HG03060 (cell line): ENCODE data around the gene ENTPD2.

ENCODE experiments used
- ATAC-seq: cut with Tn5 transposase; IDR thresholded peaks from one replicate; pipeline ENCODE4 v1.9.1; 2021; ENCODE audit warnings: low read depth, moderate number of reproducible peaks; ENCODE audit not compliant: unreplicated experiment

ENTPD2 gene

GRCh38 chr9:137019891-137020683 lies 33.8 kb downstream of the ENTPD2 start:
- no peak for ATAC-seq

- no peak for ATAC-seq
These were observed 34.9 kb downstream of the ENTPD2 start for GRCh38 chr9:137018761-137019559.

GRCh38 chr9:137017791-137018497 lies 35.9 kb downstream of the ENTPD2 start:
- no peak for ATAC-seq

GRCh38 chr9:137017071-137017470 lies 36.8 kb downstream of the ENTPD2 start:
- no peak for ATAC-seq

- ATAC-seq: no peak
These were observed 37.4 kb downstream of the ENTPD2 start for GRCh38 chr9:137016436-137016835.

GRCh38 chr9:137015976-137016375 lies 37.9 kb downstream of the ENTPD2 start:
- ATAC-seq: no peak

- ATAC-seq: no peak
These were observed 38.3 kb downstream of the ENTPD2 start for GRCh38 chr9:137015540-137015930.

- ATAC-seq: no peak
These were observed 38.9 kb downstream of the ENTPD2 start for GRCh38 chr9:137014776-137015539.

GRCh38 chr9:137014166-137014565 lies 39.7 kb downstream of the ENTPD2 start:
- ATAC-seq: no peak

GRCh38 chr9:137013571-137013940 lies 40.3 kb downstream of the ENTPD2 start:
- no peak for ATAC-seq

GRCh38 chr9:137012694-137013570 lies 40.9 kb downstream of the ENTPD2 start:
- no peak for ATAC-seq

- ATAC-seq: no peak
These were observed 41.8 kb downstream of the ENTPD2 start for GRCh38 chr9:137011907-137012675.

GRCh38 chr9:137011156-137011555 lies 42.7 kb downstream of the ENTPD2 start:
- ATAC-seq: no peak

GRCh38 chr9:137009938-137010732 lies 43.7 kb downstream of the ENTPD2 start:
- no peak for ATAC-seq

- ATAC-seq: no peak
These were observed 44.6 kb downstream of the ENTPD2 start for GRCh38 chr9:137009217-137009616.

- no peak for ATAC-seq
These were observed 45.5 kb downstream of the ENTPD2 start for GRCh38 chr9:137008312-137008711.

GRCh38 chr9:137007816-137008270 lies 46.0 kb downstream of the ENTPD2 start:
- no peak for ATAC-seq
